GM19452 (cell line): ENCODE results near the gene LPIN1.
"Not testable (repeated sequence)": the region's sequence is repeated elsewhere in the genome, so short reads cannot be mapped to it uniquely, and the experiment has no call there.

Source experiments
- ATAC-seq: cut with Tn5 transposase; IDR thresholded peaks from one replicate; pipeline ENCODE4 v1.9.1; 2021; ENCODE audit not compliant: unreplicated experiment

Gene LPIN1

DNA sequence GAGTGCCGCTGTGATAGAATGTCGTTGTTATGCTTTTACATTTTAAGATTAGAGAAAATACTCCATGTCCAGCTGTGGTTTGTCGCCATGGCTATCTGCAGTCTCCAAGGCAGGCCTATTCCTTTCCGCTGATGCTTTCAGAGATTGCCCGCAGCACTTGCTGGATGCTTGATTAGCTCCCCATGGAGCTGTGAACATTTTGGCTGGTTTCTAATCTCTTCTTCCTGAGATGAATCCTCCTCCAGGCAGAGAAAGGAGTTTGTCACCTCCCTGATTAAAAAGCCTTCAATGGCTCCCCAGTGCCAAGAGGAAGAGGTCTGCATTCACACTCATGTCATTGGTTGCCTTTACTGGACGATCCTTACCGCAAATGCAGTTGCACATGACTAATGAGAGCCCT is 32.6 kb upstream of the LPIN1 start:
- no peak for ATAC-seq

DNA sequence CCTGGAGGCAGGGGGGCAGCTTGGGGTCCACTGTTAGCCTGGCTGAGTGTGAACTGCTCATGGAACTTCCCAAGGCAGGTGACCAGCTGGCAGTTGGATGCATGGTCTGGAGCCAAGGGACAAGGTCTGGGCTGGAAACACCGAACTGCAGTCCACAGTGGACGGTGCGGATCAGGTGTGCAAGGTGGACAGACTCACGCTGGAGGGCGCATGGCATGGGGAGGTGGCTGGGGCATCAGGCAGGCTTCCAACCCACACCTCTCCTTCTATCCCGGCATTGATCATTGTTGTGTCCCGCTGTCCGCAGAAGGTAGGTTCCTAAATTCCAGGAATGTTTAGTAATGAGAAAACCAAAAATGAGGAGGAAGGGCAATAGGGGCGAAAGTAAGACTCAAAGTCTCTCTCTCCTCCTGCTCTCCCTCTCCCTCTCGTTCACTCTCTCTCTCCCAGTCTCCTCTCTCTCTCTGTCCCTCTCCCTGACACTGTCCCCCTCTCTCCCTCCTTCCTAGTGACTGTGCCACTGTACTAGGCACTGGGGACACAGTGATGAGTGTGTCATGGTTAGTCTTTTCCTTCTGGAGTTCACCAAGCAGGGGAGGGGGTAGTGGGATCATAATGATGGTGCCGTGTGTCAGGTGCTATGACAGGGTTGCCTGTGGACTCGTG is 30.3 kb upstream of the LPIN1 start:
- no peak for ATAC-seq

DNA sequence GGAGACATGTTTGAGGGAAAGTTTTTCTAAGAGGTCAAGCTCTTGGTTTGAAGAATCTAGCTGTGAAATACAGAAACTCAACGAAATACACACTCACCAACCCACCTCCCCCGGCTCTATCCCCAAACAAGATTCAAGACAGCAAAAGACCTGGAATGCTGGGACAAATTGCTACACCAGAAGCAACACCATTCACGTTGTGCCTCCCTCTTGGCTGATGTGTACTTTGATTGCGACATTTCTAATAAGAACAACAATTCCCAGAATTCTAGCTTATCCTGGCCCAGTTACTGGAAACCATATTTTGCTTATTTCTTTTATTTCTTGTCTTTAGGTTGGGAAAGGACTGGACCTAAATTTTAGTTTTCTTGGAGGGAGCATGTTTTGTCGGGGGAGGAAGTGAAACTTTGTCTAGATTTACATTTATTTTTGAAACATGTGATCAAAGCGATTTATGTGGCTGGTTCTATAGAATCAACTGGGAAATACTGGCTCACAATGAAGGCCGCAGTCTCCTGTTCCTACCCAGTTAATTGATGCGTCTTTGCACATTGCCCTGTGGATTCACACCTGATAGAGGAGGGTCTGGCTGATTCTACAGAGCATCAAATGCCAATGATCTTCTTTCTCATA is 29.6 kb upstream of the LPIN1 start:
- ATAC-seq: no peak

DNA sequence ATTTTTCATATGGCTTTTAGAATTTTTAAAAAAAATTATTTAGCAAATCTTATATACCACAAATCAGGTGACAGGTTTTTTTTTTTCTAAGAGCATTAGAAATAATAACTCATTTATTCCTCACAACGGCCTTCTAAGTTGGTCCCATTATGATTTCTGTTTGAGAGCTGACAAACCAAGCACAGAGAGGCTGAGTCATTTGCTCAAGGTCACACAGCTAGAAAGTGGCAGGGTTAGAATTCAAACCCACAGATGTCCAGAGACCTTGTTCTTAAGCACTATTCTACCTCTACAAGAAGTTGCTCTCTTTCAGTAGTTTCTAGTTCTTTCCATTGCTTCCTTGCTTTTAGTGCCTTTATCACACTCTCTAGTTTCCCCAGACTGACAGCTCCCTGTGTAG is 28.8 kb upstream of the LPIN1 start:
- no peak for ATAC-seq

DNA sequence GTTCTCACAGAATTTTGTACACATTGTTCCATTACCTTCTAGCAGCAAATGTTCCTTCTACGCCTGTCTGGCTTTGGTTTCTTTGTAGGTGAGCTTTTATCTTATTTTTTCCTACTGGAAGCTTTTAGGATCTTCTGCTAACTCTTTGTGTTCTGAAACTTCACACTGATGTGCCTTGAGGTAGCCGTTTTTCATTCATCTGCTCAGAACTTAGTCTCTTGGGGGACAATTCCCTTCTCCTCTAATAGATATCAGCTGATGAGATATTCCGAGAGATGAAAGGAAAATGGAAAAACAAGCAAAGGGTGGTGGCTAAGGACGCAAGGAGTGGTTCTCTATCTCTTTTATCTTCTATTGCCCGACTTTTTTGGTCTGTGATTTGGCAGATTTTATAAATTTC is 27.8 kb upstream of the LPIN1 start:
- ATAC-seq: no peak

DNA sequence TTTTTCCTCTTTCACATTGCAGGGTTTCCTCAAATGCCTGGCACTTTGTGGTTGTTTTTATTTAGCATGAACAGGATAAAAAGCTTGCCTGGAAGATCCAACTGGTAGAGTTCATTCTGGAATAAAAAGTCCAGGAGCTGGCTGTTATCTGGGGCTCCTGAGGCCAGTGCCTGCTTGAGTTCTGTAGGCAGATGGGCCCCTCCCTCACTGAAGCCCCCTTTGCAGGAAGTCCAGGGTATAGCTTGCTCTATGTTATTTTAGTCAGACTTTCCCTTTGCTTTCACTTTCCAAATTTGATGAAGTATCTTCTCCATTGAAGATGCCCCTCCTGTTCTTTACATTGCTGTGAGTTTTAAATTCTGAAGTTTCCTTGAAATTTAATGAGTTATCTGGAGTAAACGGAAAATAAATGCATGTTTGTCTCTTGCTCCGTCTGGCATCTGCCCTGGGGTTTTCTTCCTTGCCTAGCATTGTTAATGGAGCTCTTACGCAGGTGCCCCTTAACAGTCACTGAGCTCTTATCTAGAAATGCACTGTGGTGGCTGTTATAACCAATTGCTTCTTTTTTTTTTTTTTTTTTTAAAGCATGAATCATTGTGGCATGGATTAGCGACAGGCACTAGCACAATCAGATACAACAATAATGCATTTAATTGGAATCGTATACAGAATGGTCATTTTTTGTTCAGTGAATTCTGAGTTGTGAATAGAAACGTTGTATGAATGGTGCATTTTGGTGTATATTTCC is 27.0 kb upstream of the LPIN1 start:
- ATAC-seq: no peak

DNA sequence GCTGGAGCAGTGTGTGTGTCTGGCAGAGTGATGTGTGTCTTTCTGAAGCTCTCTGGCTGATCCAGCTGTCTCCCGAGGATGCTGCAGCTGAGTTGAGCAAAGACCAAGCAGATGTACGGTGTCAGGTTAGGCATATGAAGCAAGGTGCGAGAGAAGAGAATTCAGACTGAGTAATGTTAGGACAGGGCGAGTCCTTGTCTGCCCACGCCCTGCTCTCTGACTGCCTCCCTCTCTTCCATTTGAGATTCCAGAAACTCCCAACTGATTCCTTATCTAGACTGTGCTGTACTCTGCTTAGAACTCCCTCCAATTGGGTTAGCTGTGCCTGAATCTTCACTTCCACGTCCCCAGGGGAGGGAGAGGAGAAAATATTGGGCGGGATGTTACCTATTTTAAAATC is 25.7 kb upstream of the LPIN1 start:
- ATAC-seq: no peak

DNA sequence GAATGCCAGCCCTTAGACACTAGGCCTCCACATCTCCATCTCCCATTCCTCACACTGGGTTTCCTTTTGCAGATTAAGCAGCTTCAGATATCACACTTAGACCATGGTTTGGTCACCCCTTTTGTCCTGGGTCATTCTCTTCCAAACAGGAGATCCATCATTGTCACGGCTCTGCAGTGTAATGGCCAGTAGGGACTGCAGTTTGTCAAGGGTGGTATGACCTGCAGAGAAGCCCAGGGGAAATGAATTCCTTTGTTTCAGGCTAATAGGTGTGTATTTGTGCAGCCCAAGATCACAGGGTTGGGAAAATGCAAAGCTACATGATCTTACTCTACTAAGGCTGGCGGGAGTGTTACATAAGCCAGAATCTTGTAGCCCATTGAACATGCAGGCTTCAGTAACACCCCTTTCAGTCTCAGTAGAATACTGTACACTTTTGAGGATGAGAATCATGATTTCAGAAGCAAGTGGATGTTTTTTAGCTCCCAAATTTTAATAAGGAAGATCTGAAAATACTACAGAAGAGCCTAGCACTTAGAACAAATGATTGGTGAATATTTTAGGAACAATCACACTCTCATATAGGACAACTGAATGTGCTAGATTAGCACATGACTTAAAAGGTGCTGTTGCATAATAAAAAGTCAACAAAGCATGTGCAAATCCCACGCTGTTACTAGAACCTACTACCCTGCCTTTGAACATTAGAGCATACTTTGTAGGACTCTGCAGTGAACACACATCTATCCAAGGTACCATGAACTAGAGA is 24.0 kb upstream of the LPIN1 start:
- no peak for ATAC-seq

DNA sequence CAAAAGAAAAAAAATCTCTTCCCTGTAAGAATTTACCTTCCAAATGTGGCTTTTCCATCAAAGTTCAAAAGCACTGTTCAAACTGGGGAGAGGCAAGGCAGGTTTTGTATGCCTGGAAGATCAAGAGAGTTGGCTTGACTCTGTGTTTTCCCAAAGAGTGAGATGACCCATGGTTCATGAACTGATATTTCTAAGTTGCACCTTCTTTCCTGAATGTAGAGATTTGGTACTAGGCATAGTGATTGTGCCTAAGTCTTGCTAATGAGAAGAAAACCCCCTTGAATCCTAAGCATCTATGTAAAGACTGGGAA is 23.4 kb upstream of the LPIN1 start:
- no peak for ATAC-seq

DNA sequence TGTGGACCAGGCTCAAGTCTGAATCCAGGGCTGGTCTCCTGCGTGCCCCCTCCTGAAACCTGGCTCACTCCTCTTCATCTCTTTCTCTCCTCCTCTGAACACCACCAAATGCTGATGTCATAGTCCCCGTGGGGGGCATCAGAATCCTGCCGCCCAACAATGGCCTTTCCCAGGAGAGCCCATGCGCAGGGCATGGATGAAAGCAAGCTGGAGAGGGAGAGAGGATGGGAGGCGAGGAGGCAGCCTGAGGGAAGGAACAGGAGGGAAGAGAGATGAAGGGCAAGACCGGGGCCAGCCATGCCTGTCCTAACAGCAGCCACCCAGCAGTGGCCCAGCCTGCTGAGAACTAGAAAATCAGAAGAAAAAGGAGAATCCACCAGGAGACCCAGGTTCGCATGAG is 22.3 kb upstream of the LPIN1 start:
- ATAC-seq: no peak

DNA sequence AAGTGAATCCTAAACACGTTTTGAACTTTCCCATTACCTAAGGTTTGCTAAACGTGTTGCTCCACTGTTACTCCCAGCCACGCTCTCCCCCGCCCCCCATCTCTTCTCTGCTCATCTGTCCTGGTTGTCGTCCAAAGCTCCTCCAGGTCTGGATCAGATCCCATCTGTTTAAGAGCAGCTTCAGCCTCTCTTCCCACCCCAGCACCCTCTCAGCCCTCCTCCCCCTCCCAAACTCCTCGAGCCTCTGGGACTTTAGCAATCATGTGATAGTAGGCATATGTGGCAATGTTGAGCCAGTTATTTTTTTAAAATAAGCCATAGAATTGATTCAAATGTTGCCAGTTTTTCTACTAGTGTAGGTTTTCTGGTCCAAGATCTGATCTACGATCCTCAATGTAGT is 20.0 kb upstream of the LPIN1 start:
- no peak for ATAC-seq

DNA sequence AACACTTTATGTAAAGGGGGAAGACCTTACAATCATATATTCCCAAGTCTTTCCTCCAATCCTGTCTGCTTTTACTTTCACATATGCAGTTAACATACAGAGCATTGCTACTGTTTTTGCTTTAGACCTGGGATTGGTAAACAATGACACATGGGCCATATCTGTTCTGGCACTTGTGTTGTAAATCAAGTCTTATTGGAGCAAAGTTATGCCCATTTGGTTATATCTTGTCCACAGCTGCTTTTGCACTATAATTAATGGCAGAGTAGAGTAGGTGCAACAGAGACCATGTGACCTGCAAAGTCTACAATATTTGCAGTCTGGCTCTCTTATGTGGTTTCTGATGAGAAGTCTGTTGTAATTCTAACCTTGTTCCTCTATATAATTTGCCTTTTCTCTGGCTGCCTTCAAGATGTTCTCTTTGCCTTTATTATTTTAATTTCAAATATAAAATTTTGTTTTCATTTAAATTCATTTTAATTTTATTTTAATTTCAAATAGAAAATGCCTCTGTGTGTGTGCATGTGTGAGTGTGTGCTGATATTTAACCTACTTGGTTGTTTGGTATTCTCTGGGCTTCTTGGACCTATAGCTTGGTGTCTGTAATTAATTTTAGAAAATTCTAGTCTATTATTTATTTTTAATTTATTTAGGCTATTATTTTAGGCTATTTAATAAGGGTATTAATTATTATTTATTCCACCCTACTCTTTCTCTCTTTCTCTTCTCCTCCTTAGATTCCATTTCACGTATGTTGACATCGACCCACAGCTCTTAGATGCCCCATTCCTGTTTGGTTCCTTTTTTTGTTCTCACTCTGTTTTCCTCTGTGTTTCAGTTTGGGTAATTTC is 16.8 kb upstream of the LPIN1 start:
- no peak for ATAC-seq

DNA sequence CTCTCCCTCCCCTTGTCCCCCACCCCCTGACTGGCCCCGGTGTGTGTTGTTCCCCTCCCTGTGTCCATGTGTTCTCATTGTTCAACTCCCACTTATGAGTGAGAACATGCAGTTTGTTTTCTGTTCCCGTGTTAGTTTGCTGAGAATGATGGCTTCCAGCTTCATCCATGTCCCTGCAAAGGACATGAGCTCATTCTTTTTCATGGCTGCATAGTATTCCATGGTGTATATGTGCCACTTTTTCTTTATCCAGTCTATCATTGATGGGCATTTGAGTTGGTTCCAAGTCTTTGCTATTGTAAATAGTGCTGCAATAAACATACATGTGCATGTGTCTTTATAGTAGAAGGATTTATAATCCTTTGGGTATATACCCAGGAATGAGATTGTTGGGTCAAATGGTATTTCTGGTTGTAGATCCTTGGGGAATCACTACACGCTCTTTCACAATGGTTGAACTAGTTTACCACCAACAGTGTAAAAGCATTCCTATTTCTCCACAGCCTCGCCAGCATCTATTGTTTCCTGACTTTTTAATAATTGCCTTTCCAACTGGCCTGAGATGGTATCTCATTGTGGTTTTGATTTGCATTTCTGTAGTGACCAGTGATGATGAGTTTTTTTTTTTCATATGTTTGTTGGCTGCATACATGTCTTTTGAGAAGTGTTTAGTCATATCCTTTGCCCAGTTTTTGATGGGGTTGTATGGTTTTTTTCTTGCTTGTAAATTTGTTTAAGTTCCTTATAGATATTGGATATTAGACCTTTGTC is 15.0 kb upstream of the LPIN1 start:
- not testable (repeated sequence) for ATAC-seq

DNA sequence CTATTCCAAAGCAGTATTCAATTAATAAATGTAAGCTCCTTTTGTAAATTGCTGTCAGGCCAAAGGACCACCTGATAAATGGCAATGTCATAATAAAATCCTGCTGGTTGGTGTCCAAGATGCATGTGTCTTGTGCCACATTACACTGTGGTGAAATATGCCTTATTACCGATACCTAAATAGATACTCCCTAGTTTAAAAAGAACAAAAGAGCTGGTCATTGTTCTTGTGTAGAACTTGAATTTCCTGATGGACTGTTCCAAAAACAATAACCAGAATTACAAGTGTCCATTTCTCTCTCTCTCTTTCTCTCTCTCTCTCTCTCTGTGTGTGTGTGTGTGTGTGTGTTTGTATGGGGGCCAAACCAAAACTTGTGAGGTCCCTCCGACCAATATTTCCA is 13.8 kb upstream of the LPIN1 start:
- no peak for ATAC-seq

DNA sequence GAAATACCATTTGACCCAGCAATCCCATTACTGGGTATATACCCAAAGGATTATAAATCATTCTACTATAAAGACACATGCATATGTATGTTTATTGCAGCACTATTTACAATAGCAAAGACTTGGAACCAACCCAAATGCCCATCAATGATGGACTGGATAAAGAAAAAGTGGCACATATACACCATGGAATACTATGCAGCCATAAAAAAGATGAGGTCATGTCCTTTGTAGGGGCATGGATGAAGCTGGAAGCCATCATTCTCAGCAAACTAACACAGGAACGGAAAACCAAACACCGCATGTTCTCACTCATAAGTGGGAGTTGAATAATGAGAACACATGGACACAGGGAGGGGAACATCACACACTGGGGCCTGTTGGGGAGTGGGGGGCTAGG is 8.6 kb upstream of the LPIN1 start:
- ATAC-seq: not testable (repeated sequence)

DNA sequence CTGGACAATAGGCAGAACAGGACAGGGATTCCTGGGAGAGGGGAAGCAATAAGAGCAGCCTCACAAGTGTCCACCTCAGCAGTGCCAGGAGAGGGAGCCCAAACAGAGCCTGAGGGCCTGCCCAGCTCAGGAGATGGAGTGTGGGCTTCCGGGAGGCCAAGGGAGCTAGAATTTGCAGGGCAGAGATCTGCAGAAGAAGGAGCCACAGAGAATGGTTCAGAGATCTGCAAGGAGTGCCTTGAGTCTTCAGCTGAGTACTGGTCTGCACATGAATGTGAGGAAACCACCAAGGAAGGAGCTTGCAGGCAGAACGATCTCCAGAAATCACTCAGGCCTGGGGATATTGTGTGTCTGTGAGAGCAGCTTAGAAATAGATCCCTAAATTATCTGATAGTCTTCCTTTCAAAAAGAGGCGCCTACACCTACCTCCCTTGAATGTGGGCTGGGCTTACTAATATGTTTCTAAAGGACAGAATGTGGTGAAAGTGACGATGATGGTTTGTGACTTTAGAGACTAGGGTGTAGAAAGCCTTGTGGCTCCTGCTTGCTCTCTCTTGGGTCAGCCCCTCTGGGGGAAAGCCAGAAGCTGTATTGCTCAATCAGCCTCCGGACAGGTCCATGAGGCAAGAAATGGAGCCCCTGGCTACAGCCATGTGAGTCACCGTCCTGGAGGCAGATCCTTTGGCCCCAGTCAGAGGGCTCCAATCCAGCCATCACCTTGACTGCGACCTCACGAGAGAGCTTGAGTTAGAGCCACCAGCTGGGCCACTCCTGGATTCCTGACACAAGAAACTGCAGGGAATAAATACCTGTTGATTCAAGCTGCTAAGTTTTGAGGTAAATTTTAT is 7.6 kb upstream of the LPIN1 start:
- no peak for ATAC-seq

DNA sequence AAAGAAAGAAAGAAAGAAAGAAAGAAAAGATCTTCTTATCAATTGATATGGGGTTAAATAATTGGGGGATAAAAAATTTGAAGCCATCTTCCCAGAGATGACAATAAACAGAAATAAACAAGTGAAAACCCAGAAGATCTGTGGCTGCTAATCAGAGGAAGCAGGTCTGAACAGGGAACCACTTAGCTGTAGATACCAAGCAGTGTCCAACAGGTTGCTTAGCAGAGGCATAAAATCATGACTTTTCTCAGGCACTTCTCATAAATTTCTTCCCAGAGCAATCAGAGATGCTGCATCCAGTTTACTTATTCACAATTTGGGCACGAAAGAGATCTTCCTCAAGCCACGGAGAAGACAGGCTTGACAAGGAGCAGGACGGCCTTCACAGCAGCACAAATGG is 5.7 kb upstream of the LPIN1 start:
- no peak for ATAC-seq

DNA sequence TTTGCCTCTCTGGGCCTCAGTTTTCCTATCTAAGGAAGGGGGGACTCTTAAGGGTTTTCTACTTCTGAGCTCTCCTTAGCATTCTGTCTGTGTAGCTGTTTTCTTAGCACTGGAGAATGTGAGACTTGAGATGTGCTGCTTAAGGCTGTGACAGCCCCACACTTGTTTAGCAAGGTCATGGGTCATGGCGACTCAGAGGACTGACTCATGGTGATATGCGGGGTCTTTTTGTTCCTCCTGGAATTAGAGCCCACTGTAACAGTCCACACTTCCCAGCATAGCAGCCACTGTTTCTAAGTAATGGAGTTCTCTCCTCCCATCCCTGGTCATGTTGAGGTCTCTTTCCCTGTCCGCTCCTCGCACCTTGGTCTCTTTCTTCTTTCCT is 4.1 kb upstream of the LPIN1 start:
- ATAC-seq: no peak

DNA sequence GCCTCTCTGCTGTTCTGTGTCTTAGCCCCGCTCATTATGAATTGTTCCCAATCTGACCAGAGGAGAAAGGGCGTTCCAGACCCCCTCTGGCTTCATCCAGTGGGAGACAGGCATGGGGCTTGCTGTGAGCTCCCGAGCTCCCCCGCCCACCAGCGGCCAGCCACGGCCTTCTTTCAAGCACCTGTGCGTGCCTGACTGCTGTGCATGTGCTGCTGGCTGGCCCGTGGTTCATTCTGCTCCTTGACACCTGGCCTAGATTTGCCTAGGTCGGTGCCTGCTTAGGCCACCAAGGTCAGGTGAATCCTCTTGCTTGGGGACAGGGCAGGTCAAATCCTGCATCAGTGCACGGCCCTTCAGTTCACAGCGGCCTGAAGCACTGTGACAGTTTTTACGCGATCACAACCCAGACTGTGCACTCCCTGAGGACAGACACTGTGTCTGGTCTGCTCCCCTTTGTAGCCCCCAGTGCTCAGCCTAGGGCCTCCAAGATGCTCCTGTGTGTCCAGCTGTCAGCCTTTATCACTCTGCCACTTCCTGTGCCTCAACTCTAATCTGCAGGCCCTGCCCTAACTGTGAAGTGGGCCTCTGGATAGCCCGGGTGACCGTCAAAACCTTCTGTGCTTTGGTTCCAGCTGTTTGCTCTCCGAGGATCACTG is 3.6 kb upstream of the LPIN1 start:
- no peak for ATAC-seq
